HepG2 (cell line): ENCODE measurements around the gene GLG1. TPM values are rescaled to one million over a fixed set of nuclear protein-coding genes. Genes with fewer than 3 reads are reported as not detected.

Experiments
- ELF1 ChIP-seq: sonication (generic); formaldehyde crosslinking; IDR thresholded peaks from 2 replicates; pipeline ENCODE4 v1.4.0; 2020; ENCODE audit warnings: missing genetic modification reagents
- ETV5 ChIP-seq: IDR thresholded peaks from 2 replicates; pipeline ENCODE4 v1.6.1; 2018; ENCODE audit warnings: missing biosample characterization, missing genetic modification reagents, inconsistent platforms, borderline replicate concordance
- GTF2F1 ChIP-seq: fragments of 150-350 bp; IDR thresholded peaks from 2 replicates; pipeline ENCODE4 v1.6.1; 2014; ENCODE audit warnings: low read length
- GZF1 ChIP-seq: sonication (generic); formaldehyde crosslinking; IDR thresholded peaks from 2 replicates; pipeline ENCODE4 v1.5.1; 2020; ENCODE audit warnings: mild to moderate bottlenecking, missing genetic modification reagents
- HNRNPUL1 ChIP-seq: fragments of 200-400 bp; formaldehyde crosslinking; IDR thresholded peaks from 2 replicates; pipeline ENCODE4 v1.6.1; 2017; ENCODE audit warnings: low read depth, mild to moderate bottlenecking, low read length, moderate library complexity
- HOXD1 ChIP-seq: sonication (generic); formaldehyde crosslinking; IDR thresholded peaks from 2 replicates; pipeline ENCODE4 v1.5.0; 2020; ENCODE audit warnings: missing genetic modification reagents
- KDM5B ChIP-seq: sonication (generic); formaldehyde crosslinking; IDR thresholded peaks from 2 replicates; pipeline ENCODE4 v1.4.0; 2020; ENCODE audit warnings: missing genetic modification reagents, mild to moderate bottlenecking, borderline replicate concordance
- NR2F2 ChIP-seq: IDR thresholded peaks from 2 replicates; pipeline ENCODE4 v1.6.1; 2012; ENCODE audit warnings: low read depth, inconsistent platforms, borderline replicate concordance
- RAD51 ChIP-seq: fragments of 450-650 bp; IDR thresholded peaks from 2 replicates; pipeline ENCODE4 v1.6.1; 2016; ENCODE audit warnings: borderline replicate concordance
- ZFY ChIP-seq: sonication (generic); formaldehyde crosslinking; IDR thresholded peaks from 2 replicates; pipeline ENCODE4 v1.4.0; 2020; ENCODE audit warnings: missing genetic modification reagents
- ZNF121 ChIP-seq: sonication (generic); formaldehyde crosslinking; IDR thresholded peaks from 2 replicates; pipeline ENCODE4 v1.5.0; 2020; ENCODE audit warnings: mild to moderate bottlenecking, missing genetic modification reagents
- ZNF335 ChIP-seq: sonication (generic); formaldehyde crosslinking; IDR thresholded peaks from 2 replicates; pipeline ENCODE4 v1.4.0; 2020; ENCODE audit warnings: missing genetic modification reagents
- ZNF605 ChIP-seq: sonication (generic); formaldehyde crosslinking; IDR thresholded peaks from 2 replicates; pipeline ENCODE4 v1.8.0; 2022; ENCODE audit warnings: mild to moderate bottlenecking, missing genetic modification reagents
- ZNF619 ChIP-seq: sonication (generic); formaldehyde crosslinking; IDR thresholded peaks from 2 replicates; pipeline ENCODE4 v1.4.0; 2020; ENCODE audit warnings: mild to moderate bottlenecking, missing genetic modification reagents
- polyA plus RNA-seq, 8 experiments: library from polyadenylated mRNA; depleted of rRNA in 3 of 8; stranded (reverse) in 7 of 8; unstranded in 1 of 8; fragments of >200 nt; fragmentation: Illumina TruSeq in 4 of 8; extraction: Trizol in 4 of 8; gene quantifications; 2 replicates each; pipeline versions ENCODE4 v1.2.1 to v1.2.3, GENCODE V29; 2011 to 2016; ENCODE audit warnings: low read depth in 4 of 8, missing spikeins in 1 of 8, mixed read lengths in 1 of 8; ENCODE audit not compliant: insufficient read depth in 1 of 8
- total RNA-seq, 5 experiments: library from RNA; depleted of rRNA; stranded (reverse); fragments of >200 nt; fragmentation: Illumina TruSeq; extraction: Trizol; gene quantifications; 2 replicates each; pipeline ENCODE4 v1.2.3, GENCODE V29; 2016; ENCODE audit warnings: low read depth in 1 of 5
- TF ChIP-seq, protein P1 (sequence below): IDR thresholded peaks from 2 replicates; pipeline ENCODE4 v1.6.1; 2018; ENCODE audit warnings: missing genetic modification reagents, mild to moderate bottlenecking, missing compliant biosample characterization
- TF ChIP-seq, protein P2 (sequence below): IDR thresholded peaks from 2 replicates; pipeline ENCODE4 v1.6.1; 2012; ENCODE audit warnings: low read depth, low read length, improper control_type of control experiment
- TF ChIP-seq, protein P3 (sequence below): sonication (generic); formaldehyde crosslinking; IDR thresholded peaks from 2 replicates; pipeline ENCODE4 v1.4.0; 2020; ENCODE audit warnings: missing genetic modification reagents
- TF ChIP-seq, protein P4 (sequence below): sonication (generic); formaldehyde crosslinking; conservative IDR thresholded peaks from 2 replicates; pipeline ENCODE4 v1.8.0; 2022; ENCODE audit warnings: mild to moderate bottlenecking, moderate library complexity, missing genetic modification reagents
- TF ChIP-seq, protein P5 (sequence below): sonication (generic); formaldehyde crosslinking; IDR thresholded peaks from 2 replicates; pipeline ENCODE4 v1.8.1; 2023; ENCODE audit warnings: mild to moderate bottlenecking, inconsistent platforms, moderate library complexity, missing genetic modification reagents, borderline replicate concordance

The GLG1 gene
- total and polyA plus RNA-seq, 2 of the 13 experiments (the other 11 are each of a cell fraction or from before 2014, with no cell fraction given) = 87.7 to 141 TPM

DNA sequence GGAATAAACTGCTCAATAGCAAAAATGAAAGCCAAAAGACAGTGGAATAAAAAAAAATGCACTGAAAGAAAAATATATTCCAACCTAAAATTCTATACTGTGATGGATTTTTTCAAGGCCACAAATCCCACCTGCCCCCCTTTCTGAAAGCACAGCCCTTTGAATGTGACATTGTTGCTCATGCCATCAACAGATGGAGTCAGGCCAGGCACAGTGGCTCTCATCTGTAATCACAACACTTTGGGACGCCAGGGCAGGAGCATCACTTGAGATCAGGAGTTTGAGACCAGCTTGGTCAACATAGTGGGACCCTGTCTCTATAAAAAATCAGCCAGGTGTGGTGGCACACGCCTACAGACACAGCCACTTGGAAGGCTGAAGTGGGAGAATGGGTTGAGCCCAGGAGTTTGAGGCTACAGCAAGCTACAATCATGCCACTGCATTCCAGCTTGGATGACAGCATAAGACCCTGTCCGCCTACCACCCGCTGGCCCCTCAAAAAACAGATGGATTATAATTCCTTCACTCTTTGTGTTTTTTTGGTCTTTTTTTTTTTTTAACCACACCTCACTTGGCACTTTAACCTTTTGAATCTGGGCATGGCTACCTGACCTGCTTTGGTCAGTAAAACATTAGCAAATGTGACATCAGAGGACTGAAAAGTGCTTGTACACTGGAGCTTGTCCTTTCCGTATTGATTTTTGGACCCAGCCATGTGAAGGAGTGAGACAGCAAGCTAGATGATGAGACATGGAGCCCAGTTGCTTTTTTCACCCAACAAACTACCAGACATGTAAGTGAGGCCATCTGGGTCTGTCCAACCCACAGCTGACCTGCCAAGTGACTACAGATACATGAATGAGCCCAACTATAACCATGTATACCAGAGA lies 36.3 kb downstream of the GLG1 start (continued):
- TF ChIP-seq, protein P1, sequence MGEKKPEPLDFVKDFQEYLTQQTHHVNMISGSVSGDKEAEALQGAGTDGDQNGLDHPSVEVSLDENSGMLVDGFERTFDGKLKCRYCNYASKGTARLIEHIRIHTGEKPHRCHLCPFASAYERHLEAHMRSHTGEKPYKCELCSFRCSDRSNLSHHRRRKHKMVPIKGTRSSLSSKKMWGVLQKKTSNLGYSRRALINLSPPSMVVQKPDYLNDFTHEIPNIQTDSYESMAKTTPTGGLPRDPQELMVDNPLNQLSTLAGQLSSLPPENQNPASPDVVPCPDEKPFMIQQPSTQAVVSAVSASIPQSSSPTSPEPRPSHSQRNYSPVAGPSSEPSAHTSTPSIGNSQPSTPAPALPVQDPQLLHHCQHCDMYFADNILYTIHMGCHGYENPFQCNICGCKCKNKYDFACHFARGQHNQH (CRISPR knock-in tag) = 0 out of 2 replicates have a peak, but pooled peaks have one; percentile 22
- TF ChIP-seq ETV5 (CRISPR knock-in tag) = no peak; the same call in 1 of the 2 replicates
- TF ChIP-seq, protein P2, sequence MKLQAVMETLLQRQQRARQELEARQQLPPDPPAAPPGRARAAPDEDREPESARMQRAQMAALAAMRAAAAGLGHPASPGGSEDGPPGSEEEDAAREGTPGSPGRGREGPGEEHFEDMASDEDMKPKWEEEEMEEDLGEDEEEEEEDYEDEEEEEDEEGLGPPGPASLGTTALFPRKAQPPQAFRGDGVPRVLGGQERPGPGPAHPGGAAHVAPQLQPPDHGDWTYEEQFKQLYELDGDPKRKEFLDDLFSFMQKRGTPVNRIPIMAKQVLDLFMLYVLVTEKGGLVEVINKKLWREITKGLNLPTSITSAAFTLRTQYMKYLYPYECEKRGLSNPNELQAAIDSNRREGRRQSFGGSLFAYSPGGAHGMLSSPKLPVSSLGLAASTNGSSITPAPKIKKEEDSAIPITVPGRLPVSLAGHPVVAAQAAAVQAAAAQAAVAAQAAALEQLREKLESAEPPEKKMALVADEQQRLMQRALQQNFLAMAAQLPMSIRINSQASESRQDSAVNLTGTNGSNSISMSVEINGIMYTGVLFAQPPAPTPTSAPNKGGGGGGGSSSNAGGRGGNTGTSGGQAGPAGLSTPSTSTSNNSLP = 0 out of 2 replicates have a peak, but pooled peaks have one; percentile 28
- TF ChIP-seq ELF1 (CRISPR knock-in tag) = no peak; the same call in 1 of the 2 replicates
- TF ChIP-seq ZNF335 (CRISPR knock-in tag) = no peak
- TF ChIP-seq, protein P3, sequence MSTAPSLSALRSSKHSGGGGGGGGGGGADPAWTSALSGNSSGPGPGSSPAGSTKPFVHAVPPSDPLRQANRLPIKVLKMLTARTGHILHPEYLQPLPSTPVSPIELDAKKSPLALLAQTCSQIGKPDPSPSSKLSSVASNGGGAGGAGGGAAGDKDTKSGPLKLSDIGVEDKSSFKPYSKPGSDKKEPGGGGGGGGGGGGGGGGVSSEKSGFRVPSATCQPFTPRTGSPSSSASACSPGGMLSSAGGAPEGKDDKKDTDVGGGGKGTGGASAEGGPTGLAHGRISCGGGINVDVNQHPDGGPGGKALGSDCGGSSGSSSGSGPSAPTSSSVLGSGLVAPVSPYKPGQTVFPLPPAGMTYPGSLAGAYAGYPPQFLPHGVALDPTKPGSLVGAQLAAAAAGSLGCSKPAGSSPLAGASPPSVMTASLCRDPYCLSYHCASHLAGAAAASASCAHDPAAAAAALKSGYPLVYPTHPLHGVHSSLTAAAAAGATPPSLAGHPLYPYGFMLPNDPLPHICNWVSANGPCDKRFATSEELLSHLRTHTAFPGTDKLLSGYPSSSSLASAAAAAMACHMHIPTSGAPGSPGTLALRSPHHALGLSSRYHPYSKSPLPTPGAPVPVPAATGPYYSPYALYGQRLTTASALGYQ = 0 out of 2 replicates have a peak, but pooled peaks have one; percentile 42
- TF ChIP-seq ZNF121 (CRISPR knock-in tag) = no peak
- TF ChIP-seq GTF2F1 = no peak
- peak; percentile 70; the same call in 1 of the 2 replicates for TF ChIP-seq NR2F2
- TF ChIP-seq ZNF619 (CRISPR knock-in tag) = peak; percentile 60; the same call in 1 of the 2 replicates
- TF ChIP-seq GZF1 (CRISPR knock-in tag) = no peak
- no peak for TF ChIP-seq KDM5B (CRISPR knock-in tag)
- TF ChIP-seq HNRNPUL1 = no peak
- peak; percentile 79 for TF ChIP-seq ZNF605
- TF ChIP-seq RAD51 = no peak
- TF ChIP-seq, protein P4, sequence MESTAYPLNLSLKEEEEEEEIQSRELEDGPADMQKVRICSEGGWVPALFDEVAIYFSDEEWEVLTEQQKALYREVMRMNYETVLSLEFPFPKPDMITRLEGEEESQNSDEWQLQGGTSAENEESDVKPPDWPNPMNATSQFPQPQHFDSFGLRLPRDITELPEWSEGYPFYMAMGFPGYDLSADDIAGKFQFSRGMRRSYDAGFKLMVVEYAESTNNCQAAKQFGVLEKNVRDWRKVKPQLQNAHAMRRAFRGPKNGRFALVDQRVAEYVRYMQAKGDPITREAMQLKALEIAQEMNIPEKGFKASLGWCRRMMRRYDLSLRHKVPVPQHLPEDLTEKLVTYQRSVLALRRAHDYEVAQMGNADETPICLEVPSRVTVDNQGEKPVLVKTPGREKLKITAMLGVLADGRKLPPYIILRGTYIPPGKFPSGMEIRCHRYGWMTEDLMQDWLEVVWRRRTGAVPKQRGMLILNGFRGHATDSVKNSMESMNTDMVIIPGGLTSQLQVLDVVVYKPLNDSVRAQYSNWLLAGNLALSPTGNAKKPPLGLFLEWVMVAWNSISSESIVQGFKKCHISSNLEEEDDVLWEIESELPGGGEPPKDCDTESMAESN (CRISPR knock-in tag) = no peak
- TF ChIP-seq ZFY (CRISPR knock-in tag) = peak; percentile 28; the same call in 1 of the 2 replicates
- no peak for TF ChIP-seq HOXD1 (CRISPR knock-in tag)
- TF ChIP-seq, protein P5, sequence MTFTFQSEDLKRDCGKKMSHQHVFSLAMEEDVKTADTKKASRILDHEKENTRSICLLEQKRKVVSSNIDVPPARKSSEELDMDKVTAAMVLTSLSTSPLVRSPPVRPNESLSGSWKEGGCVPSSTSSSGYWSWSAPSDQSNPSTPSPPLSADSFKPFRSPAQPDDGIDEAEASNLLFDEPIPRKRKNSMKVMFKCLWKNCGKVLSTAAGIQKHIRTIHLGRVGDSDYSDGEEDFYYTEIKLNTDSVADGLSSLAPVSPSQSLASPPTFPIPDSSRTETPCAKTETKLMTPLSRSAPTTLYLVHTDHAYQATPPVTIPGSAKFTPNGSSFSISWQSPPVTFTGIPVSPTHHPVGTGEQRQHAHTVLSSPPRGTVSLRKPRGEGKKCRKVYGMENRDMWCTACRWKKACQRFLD (CRISPR knock-in tag) = no peak
